Right ventricle myocardium inferior (tissue), 1 donor: ENCODE measurements around the gene JAK3. TPM values are rescaled to one million over a fixed set of nuclear protein-coding genes. Genes with fewer than 3 reads are reported as not detected.
"Not testable (repeated sequence)": the region's sequence is repeated elsewhere in the genome, so short reads cannot be mapped to it uniquely, and the experiment has no call there.

Experiments used
- ATAC-seq: fragments of 200-7000 bp; cut with Tn5 transposase; one replicate; pipeline ENCODE4 v1.9.1; 2020; ENCODE audit warnings: mild to moderate bottlenecking, moderate library complexity
- DNase-seq: peaks from one replicate; pipeline ENCODE4 v3.0.0; 2021; ENCODE audit errors: missing footprints
- intact Hi-C: fragments of 100-400 bp; cut with DNase I; formaldehyde crosslinking; loops from one replicate; pipeline ENCODE4 v1.11.0; 2022
- total RNA-seq: library from RNA; stranded (reverse); fragmentation: NEBNext Ultra II Directional; extraction: Animal tissue kit (Norgen Biotek cat#: 25700); gene quantifications from one replicate; pipeline ENCODE4 v1.2.1, GENCODE V29; 2021
- donor health status: DM: no; HTN: yes; CAD: no; lungs with severe emphysema.

Gene JAK3
- total RNA-seq, 1 donor from 2014 or later = 1.9 TPM

- ATAC-seq (no peak), DNase-seq (no peak)
- intact Hi-C loops = no loop called here
These were observed 26.6 kb downstream of the JAK3 start, which contains the start of gene INSL3 for GRCh38 chr19:17821190-17821589. Gene INSL3 (minus strand): TSS chr19:17821519. CDS start chr19:17821506, 13 bp downstream.

DNA sequence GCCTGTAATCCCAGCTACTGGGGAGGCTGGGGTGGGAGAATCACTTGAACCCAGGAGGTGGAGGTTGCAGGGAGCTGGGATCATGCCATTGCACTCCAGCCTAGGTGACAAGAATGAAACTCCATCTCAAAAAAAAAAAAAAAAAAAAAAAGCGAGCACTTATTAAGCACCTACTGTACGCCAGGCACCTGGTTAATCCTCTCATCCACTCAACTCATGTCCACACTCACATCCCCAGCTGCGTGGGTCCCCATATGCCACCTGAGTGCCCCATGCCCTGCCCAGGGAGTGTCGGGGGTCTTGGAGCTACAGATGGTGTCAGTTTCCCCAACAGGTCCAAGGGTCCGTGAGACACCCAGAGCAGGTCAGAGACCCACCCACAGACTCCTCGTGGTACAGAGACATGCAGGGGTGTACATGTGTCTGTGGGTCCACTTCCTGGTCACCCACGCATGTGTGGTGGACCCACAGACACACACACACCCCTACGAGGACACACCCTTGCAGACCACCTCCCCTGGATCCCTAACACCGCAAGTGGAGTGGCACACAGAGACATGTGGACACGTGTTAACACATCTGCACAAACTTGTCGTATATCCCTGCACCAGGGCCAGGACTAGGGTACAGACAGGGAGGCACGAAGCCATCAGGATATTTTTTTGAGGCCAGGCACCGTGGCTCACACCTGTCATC, 30.0 kb downstream of the JAK3 start:
- no peak for ATAC-seq
- DNase-seq = no peak
- intact Hi-C loops = no loop called here

GRCh38 chr19:17812099-17812498, 35.7 kb downstream of the JAK3 start:
- intact Hi-C loops = no loop called here
- DNase-seq = no peak
- no peak for ATAC-seq

GRCh38 chr19:17811681-17812080, 36.1 kb downstream of the JAK3 start:
- intact Hi-C loops = no loop called here
- ATAC-seq (no peak), DNase-seq (no peak)

DNA sequence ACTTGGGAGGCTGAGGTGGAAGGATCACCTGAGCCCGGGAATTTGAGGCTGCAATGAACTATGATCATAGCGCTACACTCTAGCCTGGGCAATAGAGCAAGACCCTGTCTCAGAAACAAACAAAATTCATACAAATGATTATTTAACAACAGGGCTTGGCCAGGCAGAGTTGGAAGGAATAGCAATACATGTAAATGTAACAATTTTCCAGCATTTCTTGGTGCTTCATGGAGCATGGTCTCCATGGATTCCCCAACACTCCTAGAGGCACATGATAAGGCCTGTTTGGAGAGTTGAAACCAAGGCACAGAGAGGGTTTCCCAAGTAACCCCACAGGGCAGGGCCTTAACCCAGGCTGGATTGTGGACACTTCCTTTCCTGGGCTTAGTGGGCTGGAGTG, 36.7 kb downstream of the JAK3 start:
- no peak for ATAC-seq

GRCh38 chr19:17807731-17808316, 40.0 kb downstream of the JAK3 start:
- intact Hi-C loops = no loop called here
- DNase-seq (no peak), ATAC-seq (no peak)

More for the DNA sequence above, 36.7 kb downstream of the JAK3 start:
- intact Hi-C loops = no loop called here
- no peak for DNase-seq

DNA sequence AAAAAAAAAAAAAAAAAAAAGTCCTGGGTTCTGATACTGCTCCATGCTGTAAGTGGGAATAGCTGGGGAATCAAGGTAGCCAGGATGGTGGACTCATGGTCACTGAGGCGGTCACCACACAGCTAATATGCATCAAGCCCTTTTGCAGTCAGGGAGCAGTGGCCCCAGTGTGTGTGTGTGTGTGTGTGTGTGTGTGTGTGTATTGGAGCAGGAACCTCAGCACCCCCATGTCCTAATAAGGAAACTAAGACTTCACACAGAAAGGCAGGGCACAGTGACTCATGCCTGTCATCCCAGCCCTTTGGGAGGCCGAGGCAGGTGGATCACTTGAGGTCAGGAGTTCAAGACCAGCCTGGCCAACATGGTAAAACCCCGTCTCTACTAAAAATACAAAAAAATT, 40.8 kb downstream of the JAK3 start:
- DNase-seq = no peak
- no peak for ATAC-seq
- intact Hi-C loops = no loop called here

DNA sequence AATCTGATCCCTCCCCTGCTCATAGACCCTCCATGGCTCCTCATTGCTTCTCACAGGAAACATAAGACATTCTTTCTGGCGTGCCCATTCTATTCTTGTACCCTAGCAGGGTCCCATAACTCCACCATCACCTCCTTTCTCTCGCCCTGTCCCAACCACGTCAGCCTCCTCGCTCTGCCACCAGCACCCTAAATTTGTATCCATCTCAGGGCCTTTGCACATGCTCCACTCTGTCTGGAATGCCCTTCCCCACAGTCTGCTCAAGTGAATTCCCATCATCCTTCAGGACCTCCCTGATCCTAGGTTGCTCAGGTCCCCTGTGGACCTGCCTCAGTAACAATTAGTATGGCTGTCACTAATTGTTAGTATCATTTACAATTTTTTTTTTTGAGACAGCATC, 42.4 kb downstream of the JAK3 start:
- no peak for DNase-seq
- ATAC-seq = no peak
- intact Hi-C loops = no loop called here

- no peak for DNase-seq
- peak; percentile 23 for ATAC-seq
- intact Hi-C loops = no loop called here
These were observed 44.4 kb downstream of the JAK3 start for GRCh38 chr19:17803264-17803896.

GRCh38 chr19:17802137-17802858, 45.5 kb downstream of the JAK3 start:
- intact Hi-C loops = no loop called here
- DNase-seq (no peak), ATAC-seq (no peak)

GRCh38 chr19:17798599-17798998, 49.2 kb downstream of the JAK3 start:
- intact Hi-C loops, ATAC-seq, DNase-seq: not testable (repeated sequence)

GRCh38 chr19:17797424-17798201, 50.2 kb downstream of the JAK3 start:
- ATAC-seq (no peak), DNase-seq (no peak)
- intact Hi-C loops = no loop called here

- no peak for ATAC-seq
- no peak for DNase-seq
- intact Hi-C loops = no loop called here
These were observed 50.9 kb downstream of the JAK3 start for GRCh38 chr19:17796838-17797423.

DNA sequence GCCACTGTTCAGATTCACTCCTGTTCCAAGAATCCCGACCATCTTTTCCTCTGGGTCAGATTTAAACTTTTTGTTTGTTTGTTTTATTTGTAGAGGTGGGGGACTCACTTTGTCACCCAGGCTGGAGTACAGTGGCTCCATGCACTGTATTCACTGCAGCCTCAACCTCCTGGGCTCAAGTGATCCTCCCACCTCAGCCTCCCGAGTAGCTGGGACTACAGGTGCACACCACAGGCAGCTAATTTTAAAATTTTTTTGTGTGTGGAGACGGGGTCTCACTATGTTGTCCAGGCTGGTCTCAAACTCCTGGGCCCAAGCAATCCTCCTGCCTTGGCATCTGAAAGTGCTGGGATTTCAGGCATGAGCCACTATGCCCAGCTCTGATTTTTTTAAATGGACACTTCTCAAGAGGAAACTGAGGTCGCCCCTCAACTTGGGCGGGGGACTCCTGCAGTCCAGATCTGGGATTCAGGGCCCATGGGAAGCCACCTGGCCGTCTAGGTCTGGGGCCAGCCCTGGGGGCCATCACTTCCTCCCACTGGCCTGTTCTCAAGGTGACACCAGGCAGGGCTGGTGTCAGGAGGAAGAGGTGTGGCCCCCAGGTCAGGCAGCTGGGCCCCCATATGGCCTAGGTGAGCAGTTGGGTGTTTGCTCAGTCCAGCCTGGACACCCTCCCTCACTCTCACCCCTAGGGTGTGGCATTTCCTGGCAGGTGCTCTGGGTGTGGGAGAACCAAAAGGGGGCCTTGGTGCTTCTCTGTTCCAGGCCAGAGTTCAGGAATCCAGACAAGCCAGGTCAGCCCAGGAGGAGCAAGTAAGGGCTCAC, 51.6 kb downstream of the JAK3 start:
- no peak for ATAC-seq
- no peak for DNase-seq
- intact Hi-C loops = no loop called here

- intact Hi-C loops = no loop called here
- DNase-seq (no peak), ATAC-seq (no peak)
These were observed 52.3 kb downstream of the JAK3 start for GRCh38 chr19:17795495-17795856.

GRCh38 chr19:17794731-17795494, 52.9 kb downstream of the JAK3 start, which contains the start of gene B3GNT3:
Gene B3GNT3 (plus strand): TSS chr19:17795138. CDS start chr19:17807808, 12,670 bp downstream.
- ATAC-seq = no peak
- intact Hi-C loops = no loop called here
- peak; percentile 75 for DNase-seq

DNA sequence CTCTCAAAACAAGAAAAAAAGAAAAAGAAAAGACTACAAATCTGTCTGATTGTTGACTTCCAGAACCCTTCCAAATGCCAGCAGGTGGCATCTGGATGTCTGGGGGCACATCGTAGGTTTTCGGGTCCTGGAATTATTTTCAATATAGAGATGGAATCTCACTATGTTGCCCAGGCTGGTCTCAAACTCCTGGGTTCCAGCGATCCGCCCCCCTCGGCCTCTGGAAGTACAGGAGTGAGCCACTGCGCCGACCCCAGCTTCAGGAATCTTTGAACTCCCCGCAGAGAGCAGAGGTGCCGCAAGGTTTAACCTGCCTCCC, 53.4 kb downstream of the JAK3 start:
- ATAC-seq = no peak
- intact Hi-C loops = no loop called here
- DNase-seq = no peak
